Neural progenitor cell (in vitro differentiated cells): ENCODE measurements around the gene RAI1.
"Not testable (repeated sequence)": the region's sequence is repeated elsewhere in the genome, so short reads cannot be mapped to it uniquely, and the experiment has no call there.

Source experiments
- EZH2 ChIP-seq: fragments of 200-600 bp; sonication (generic); IDR thresholded peaks from 2 replicates; pipeline ENCODE4 v1.6.1; 2017; ENCODE audit warnings: antibody characterized with exemption, mild to moderate bottlenecking, moderate library complexity
- TF ChIP-seq, protein P1 (sequence below): fragments of 200-600 bp; sonication (generic); IDR thresholded peaks from 2 replicates; pipeline ENCODE4 v1.5.1; 2017; ENCODE audit warnings: antibody characterized with exemption, mild to moderate bottlenecking

DNA sequence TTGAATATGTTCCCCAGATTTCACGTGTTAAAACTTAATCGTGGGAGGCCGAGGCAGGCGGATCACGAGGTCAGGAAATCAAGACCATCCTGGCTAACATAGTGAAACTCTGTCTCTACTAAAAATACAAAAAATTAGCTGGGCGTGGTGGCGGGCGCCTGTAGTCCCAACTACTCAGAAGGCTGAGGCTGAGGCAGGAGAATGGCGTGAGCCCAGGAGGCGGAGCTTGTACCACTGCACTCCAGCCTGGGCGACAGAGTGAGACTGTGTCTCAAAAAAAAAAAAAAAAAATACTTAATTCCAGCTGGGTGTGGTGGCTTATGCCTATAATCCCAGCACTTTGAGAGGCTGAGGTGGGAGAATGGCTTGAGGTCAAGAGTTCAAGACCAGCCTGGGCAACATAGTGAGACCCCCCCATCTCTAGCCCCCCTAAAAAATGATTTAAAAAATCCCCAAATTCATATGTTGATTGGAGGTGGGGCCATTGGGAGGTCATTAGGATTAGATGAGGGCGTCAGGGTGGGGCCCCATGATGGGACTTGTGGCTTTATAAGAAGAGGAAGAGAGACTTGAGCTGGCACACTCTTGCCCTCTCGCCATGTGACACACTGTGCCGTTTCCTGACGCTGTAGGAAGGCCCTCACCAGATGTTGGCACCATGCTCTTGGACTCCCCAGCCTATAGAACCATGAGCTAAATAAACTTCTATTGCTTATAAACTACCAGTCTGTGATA, 45.6 kb upstream of the RAI1 start:
- TF ChIP-seq, protein P1, sequence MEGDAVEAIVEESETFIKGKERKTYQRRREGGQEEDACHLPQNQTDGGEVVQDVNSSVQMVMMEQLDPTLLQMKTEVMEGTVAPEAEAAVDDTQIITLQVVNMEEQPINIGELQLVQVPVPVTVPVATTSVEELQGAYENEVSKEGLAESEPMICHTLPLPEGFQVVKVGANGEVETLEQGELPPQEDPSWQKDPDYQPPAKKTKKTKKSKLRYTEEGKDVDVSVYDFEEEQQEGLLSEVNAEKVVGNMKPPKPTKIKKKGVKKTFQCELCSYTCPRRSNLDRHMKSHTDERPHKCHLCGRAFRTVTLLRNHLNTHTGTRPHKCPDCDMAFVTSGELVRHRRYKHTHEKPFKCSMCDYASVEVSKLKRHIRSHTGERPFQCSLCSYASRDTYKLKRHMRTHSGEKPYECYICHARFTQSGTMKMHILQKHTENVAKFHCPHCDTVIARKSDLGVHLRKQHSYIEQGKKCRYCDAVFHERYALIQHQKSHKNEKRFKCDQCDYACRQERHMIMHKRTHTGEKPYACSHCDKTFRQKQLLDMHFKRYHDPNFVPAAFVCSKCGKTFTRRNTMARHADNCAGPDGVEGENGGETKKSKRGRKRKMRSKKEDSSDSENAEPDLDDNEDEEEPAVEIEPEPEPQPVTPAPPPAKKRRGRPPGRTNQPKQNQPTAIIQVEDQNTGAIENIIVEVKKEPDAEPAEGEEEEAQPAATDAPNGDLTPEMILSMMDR = not testable (repeated sequence)
- TF ChIP-seq EZH2 = not testable (repeated sequence)
